ENCODE data around the gene PLPPR2.
A peak's percentile ranks its signal among the peaks of the same experiment; 100 is the strongest.
"Not testable (repeated sequence)": the region's sequence is repeated elsewhere in the genome, so short reads cannot be mapped to it uniquely, and the experiment has no call there.

The PLPPR2 gene

GRCh38 chr19:11373885-11374432 lies 18.7 kb downstream of the PLPPR2 start:
- DNase-seq: no peak

- peak; percentile 100 for DNase-seq
Observed at GRCh38 chr19:11374433-11375142, 19.4 kb downstream of the PLPPR2 start, which contains the start of gene SWSAP1. Gene SWSAP1 (plus strand): TSS chr19:11374666. CDS start chr19:11374681, 15 bp downstream.

- peak; percentile 83 for DNase-seq
Observed at GRCh38 chr19:11375143-11375948, 20.1 kb downstream of the PLPPR2 start.

GRCh38 chr19:11377237-11377636 lies 22.0 kb downstream of the PLPPR2 start:
- no peak for DNase-seq

- DNase-seq: no peak
Observed at GRCh38 chr19:11377756-11378155, 22.5 kb downstream of the PLPPR2 start.

GRCh38 chr19:11378319-11379189 lies 23.3 kb downstream of the PLPPR2 start:
- peak; percentile 5 for DNase-seq

GRCh38 chr19:11379269-11379845 lies 24.1 kb downstream of the PLPPR2 start:
- DNase-seq: not testable (repeated sequence)

GRCh38 chr19:11379857-11380350 lies 24.7 kb downstream of the PLPPR2 start:
- DNase-seq: no peak

- DNase-seq: no peak
Observed at GRCh38 chr19:11380653-11381537, 25.7 kb downstream of the PLPPR2 start.

GRCh38 chr19:11382898-11383705 lies 27.9 kb downstream of the PLPPR2 start:
- DNase-seq: peak; percentile 52

GRCh38 chr19:11383706-11384048 lies 28.4 kb downstream of the PLPPR2 start:
- peak; percentile 50 for DNase-seq

- DNase-seq: no peak
Observed at GRCh38 chr19:11384778-11385129, 29.5 kb downstream of the PLPPR2 start.

- DNase-seq: no peak
Observed at GRCh38 chr19:11387162-11388034, 32.2 kb downstream of the PLPPR2 start.

- DNase-seq: no peak
Observed at GRCh38 chr19:11390359-11390758, 35.1 kb downstream of the PLPPR2 start.

- DNase-seq: no peak
Observed at GRCh38 chr19:11390933-11391680, 35.9 kb downstream of the PLPPR2 start.

GRCh38 chr19:11397089-11397610 lies 41.9 kb downstream of the PLPPR2 start:
- DNase-seq: no peak

GRCh38 chr19:11399667-11400066 lies 44.4 kb downstream of the PLPPR2 start:
- no peak for DNase-seq

- DNase-seq: no peak
Observed at GRCh38 chr19:11400798-11401197, 45.6 kb downstream of the PLPPR2 start.
